Fibroblast of lung (primary cell): ENCODE results near the gene CAPNS2.

Experiments
- EZH2 ChIP-seq: IDR thresholded peaks from 2 replicates; pipeline ENCODE4 v1.5.1; 2012; ENCODE audit warnings: low read length, control low read depth, mild to moderate bottlenecking; ENCODE audit errors: missing control alignments
- TF ChIP-seq, protein P1 (sequence below), 2 donors: IDR thresholded peaks in 1 of 2; conservative IDR thresholded peaks in 1 of 2; 1 replicate in 1 of 2; 2 replicates in 1 of 2; pipeline ENCODE4 v1.5.1; 2011 to 2012; ENCODE audit warnings: low read length in 2 of 2, control low read depth in 1 of 2, inconsistent platforms in 1 of 2, low read depth in 1 of 2, mild to moderate bottlenecking in 1 of 2

GRCh38 chr16:55565086-55565485, 1.4 kb upstream of the CAPNS2 start:
- TF ChIP-seq, protein P1, sequence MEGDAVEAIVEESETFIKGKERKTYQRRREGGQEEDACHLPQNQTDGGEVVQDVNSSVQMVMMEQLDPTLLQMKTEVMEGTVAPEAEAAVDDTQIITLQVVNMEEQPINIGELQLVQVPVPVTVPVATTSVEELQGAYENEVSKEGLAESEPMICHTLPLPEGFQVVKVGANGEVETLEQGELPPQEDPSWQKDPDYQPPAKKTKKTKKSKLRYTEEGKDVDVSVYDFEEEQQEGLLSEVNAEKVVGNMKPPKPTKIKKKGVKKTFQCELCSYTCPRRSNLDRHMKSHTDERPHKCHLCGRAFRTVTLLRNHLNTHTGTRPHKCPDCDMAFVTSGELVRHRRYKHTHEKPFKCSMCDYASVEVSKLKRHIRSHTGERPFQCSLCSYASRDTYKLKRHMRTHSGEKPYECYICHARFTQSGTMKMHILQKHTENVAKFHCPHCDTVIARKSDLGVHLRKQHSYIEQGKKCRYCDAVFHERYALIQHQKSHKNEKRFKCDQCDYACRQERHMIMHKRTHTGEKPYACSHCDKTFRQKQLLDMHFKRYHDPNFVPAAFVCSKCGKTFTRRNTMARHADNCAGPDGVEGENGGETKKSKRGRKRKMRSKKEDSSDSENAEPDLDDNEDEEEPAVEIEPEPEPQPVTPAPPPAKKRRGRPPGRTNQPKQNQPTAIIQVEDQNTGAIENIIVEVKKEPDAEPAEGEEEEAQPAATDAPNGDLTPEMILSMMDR (conservative IDR thresholded peaks at IDR 0.05 in 1 of 2, IDR thresholded peaks at IDR 0.05 in 1 of 2; ENCODE audit: low read depth in 1 of 2, low read length in 2 of 2): no peak
- TF ChIP-seq EZH2: no peak
